Thoracic aorta (tissue), 2 donors: ENCODE data around the gene WDR26. TPM values are rescaled to one million over a fixed set of nuclear protein-coding genes. Genes with fewer than 3 reads are reported as not detected.
"Not testable (repeated sequence)": the region's sequence is repeated elsewhere in the genome, so short reads cannot be mapped to it uniquely, and the experiment has no call there.

Experiments used
- ATAC-seq: fragments of 150-250 bp; one replicate; pipeline ENCODE4 v1.8.0; 2017; ENCODE audit warnings: low read depth; ENCODE audit not compliant: insufficient number of reproducible peaks, low FRiP score
- DNase-seq: peaks from one replicate; pipeline ENCODE4 v3.0.0-alpha.2; 2020; ENCODE audit warnings: low spot score
- H3K27ac ChIP-seq, 2 donors: fragments of 200-600 bp; sonication (generic); 1 replicate in 1 of 2; 2 replicates in 1 of 2; pipeline ENCODE4 v1.5.1; 2016; ENCODE audit warnings: mild to moderate bottlenecking in 2 of 2, moderate library complexity in 2 of 2
- H3K27me3 ChIP-seq: fragments of 200-600 bp; sonication (generic); replicated peaks from 2 replicates; pipeline ENCODE4 v1.6.0; 2016; ENCODE audit warnings: mild to moderate bottlenecking; ENCODE audit not compliant: insufficient read depth
- H3K36me3 ChIP-seq: fragments of 200-600 bp; sonication (generic); one replicate; pipeline ENCODE4 v1.5.1; 2016
- H3K4me1 ChIP-seq, 2 donors: fragments of 200-600 bp; sonication (generic); 1 replicate in 1 of 2; 2 replicates in 1 of 2; pipeline versions ENCODE4 v1.5.1 to v1.6.0; 2016; ENCODE audit warnings: low read depth in 2 of 2, mild to moderate bottlenecking in 1 of 2; ENCODE audit not compliant: control insufficient read depth in 1 of 2
- H3K4me3 ChIP-seq: fragments of 200-600 bp; sonication (generic); 2 replicates; pipeline ENCODE4 v1.5.1; 2016; ENCODE audit warnings: mild to moderate bottlenecking
- H3K9me3 ChIP-seq: fragments of 200-600 bp; sonication (generic); 2 replicates; pipeline ENCODE4 v1.5.1; 2016
- total RNA-seq, 2 donors: library from RNA; depleted of rRNA; stranded (reverse); fragments of >200 nt; gene quantifications; one replicate each; pipeline versions ENCODE4 v1.1.0 to v1.2.3, GENCODE V29; 2016
- TF ChIP-seq, protein P1 (sequence below): fragments of 200-600 bp; sonication (generic); IDR thresholded peaks from one replicate; pipeline ENCODE4 v1.5.1; 2019; ENCODE audit warnings: antibody characterized with exemption

Gene WDR26
- total RNA-seq, 2 donors from 2014 or later, result 71.5 to 85.9 TPM

DNA sequence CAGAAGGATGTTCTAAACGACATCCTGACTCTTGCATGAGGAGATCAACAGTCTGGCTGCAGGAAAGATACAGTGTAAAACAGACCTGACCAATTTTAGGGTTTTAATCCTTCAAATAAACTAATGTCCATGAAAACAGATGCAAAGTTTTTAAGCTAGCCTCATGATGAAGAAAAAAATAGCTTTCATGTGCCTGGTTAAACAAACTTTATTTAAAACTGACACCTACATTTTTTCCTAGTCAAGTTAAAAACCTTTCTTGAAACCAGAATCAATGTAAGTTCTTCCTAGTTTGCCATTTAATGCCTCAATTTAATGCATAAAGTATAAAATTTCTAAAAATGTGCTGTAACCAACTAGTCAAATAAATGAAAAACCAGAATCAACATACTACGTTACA lies 2.9 kb downstream of the WDR26 start:
- ATAC-seq, result no peak
- Histone ChIP-seq H3K27me3 (no peaks in the 10 kb centered on the region), H3K36me3 (no peaks in the 10 kb centered on the region), H3K4me1 (peaks cover 47 to 71% of the 10 kb centered on the region in 2 donors), H3K4me3 (peak overlapping the region; percentile 95), H3K9me3 (no peaks in the 10 kb centered on the region), H3K27ac (peak overlapping the region in 1 of 2 donors; percentile 96)
- TF ChIP-seq, protein P1, sequence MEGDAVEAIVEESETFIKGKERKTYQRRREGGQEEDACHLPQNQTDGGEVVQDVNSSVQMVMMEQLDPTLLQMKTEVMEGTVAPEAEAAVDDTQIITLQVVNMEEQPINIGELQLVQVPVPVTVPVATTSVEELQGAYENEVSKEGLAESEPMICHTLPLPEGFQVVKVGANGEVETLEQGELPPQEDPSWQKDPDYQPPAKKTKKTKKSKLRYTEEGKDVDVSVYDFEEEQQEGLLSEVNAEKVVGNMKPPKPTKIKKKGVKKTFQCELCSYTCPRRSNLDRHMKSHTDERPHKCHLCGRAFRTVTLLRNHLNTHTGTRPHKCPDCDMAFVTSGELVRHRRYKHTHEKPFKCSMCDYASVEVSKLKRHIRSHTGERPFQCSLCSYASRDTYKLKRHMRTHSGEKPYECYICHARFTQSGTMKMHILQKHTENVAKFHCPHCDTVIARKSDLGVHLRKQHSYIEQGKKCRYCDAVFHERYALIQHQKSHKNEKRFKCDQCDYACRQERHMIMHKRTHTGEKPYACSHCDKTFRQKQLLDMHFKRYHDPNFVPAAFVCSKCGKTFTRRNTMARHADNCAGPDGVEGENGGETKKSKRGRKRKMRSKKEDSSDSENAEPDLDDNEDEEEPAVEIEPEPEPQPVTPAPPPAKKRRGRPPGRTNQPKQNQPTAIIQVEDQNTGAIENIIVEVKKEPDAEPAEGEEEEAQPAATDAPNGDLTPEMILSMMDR, result no peak
- no peak for DNase-seq

DNA sequence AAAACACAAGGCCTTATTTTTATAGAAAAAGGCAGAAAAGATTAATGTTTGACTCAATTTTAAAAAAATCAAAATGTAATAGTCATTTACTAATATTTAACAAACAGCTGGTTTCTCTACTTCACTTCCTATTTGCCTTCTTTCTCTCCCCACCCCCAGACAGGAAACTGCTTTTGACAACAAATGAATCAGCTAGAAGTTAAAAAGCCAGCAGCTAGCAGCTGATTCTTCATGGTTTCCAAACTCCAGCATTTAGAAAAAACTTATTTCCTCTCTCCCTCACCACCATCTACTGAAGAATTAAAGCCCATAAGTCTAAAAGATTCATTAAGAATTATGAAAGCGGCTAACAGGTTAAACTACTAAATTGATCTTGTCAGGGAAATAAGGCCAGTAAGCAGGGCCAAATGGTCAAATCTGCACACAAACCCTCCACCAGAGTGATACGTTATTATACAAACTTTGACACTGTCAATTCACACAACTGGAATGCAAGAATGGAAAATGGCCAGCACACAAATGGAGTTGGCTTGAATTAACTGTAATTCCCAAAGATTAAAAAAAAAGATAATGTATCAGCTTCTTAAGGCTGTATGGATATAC lies 4.0 kb downstream of the WDR26 start:
- Histone ChIP-seq H3K27ac (peak overlapping the region; percentile 12 to 96), H3K4me1 (peaks cover 49 to 69% of the 10 kb centered on the region in 2 donors), H3K4me3 (peak overlapping the region; percentile 95), H3K27me3 (no peaks in the 10 kb centered on the region), H3K9me3 (no peaks in the 10 kb centered on the region), H3K36me3 (no peaks in the 10 kb centered on the region)
- DNase-seq (no peak), ATAC-seq (no peak)
- TF ChIP-seq, protein P1, result no peak

DNA sequence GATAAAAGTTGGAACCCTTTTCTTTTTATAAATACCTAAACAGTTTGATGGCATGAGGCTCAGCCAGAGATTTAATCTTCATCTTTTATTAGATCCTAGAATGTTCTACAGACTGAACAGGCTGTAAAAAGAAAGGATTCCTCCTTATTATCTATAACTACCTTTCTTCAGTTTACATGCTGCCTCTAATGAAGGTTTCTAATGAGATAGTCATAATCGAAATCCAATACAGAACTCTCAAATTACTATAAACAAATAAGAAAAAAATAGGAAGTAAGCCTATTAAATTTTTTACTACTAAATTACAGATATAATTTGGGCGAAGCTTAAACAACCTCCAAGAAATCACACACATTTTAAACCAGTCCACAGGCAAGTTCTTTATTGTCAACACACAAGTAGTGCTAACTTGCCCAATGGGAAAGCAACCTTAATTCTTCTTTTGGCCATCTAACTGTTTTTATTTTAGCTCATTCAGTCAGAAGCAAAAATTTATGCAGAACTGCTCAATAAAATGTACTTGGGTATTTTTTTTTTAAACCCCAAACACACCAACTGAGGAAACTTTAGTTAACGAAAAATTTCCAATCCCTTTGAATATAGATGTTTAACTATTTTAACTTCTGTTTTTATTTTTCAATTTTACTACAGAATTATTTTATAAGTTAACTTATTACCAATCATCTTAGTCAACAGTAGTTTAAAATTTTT lies 4.8 kb downstream of the WDR26 start:
- Histone ChIP-seq H3K4me3 (no peak overlapping the region), H3K27me3 (no peaks in the 10 kb centered on the region), H3K9me3 (no peaks in the 10 kb centered on the region), H3K27ac (peak overlapping the region in 1 of 2 donors; percentile 96), H3K4me1 (peaks cover 50 to 71% of the 10 kb centered on the region in 2 donors), H3K36me3 (no peaks in the 10 kb centered on the region)
- DNase-seq, result no peak
- ATAC-seq, result no peak
- TF ChIP-seq, protein P1, result no peak

DNA sequence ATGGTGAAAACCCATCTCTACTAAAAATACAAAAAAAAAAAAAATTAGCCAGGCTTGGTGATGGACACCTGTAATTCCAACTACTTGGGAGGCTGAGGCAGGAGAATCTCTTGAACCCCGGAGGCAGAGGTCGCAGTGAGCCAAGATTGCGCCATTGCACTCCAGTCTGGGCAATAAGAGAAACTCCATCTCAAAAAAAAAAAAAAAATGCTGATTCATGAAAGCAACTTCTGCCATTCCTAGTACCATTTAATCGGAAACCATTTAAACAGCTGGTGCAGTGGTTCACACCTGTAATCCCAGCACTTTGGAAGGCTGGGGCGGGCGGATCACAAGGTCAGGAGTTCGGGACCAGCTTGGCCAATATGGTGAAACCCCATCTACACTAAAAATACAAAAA lies 5.9 kb downstream of the WDR26 start:
- H3K27me3 ChIP-seq, H3K9me3 ChIP-seq, H3K4me3 ChIP-seq, DNase-seq, ATAC-seq, H3K36me3 ChIP-seq: not testable (repeated sequence)
- H3K4me1 ChIP-seq, result peaks cover 55 to 71% of the 10 kb centered on the region in 2 donors
- peak overlapping the region in 1 of 2 donors; percentile 96 for H3K27ac ChIP-seq

DNA sequence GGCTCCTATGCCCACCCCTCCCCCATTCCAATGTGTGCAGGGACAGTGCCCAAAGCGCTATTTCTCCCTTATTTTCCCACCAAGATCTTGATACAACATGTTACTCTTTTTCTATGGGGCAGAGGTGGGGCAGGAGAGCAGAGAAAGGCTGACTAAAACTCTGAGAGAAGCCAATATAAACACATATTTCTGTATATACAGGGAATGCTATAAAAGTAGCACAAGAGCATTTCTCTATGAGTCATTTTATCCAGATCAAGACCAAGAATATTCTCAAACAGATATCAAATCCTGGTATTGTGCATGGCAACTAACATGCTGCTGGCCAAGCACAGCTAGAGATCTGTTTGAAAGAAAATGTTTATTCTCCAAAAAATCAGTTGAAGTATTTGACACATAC lies 7.3 kb downstream of the WDR26 start:
- no peak for DNase-seq
- Histone ChIP-seq H3K4me3 (peak overlapping the region; percentile 14), H3K36me3 (peaks cover 21% of the 10 kb centered on the region), H3K27me3 (no peaks in the 10 kb centered on the region), H3K27ac (peak overlapping the region in 1 of 2 donors; percentile 58), H3K4me1 (peaks cover 55 to 69% of the 10 kb centered on the region in 2 donors), H3K9me3 (no peaks in the 10 kb centered on the region)
- TF ChIP-seq, protein P1, result no peak
- no peak for ATAC-seq

DNA sequence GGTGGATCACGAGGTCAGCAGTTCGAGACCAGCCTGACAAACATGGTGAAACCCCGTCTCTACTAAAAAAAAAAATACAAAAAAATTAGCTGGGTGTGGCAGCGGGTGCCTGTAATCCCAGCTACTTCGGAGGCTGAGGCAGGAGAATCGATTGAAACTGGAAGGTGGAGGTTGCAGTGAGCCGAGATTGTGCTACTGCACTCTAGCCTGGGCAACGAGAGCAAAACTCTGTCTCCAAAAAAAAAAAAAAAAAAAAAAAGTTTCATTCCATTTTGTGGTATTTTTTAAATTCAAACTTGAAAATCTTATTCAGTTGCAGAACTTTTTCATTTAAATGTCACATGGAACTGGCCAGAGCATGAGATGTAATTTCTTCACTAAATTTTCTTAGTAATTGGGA lies 7.7 kb downstream of the WDR26 start:
- not testable (repeated sequence) for DNase-seq, H3K4me3 ChIP-seq, H3K9me3 ChIP-seq, ATAC-seq, H3K27me3 ChIP-seq
- Histone ChIP-seq H3K27ac (peak overlapping the region in 1 of 2 donors; percentile 58), H3K36me3 (peaks cover 24% of the 10 kb centered on the region), H3K4me1 (peaks cover 53 to 64% of the 10 kb centered on the region in 2 donors)
